A673 (cell line): Measurements from ENCODE around the gene ATRNL1.

Experiments used
- EZH2 ChIP-seq: fragments of 200-600 bp; sonication (generic); IDR thresholded peaks from 2 replicates; pipeline ENCODE4 v1.6.1; 2017; ENCODE audit warnings: borderline replicate concordance, low read depth, mild to moderate bottlenecking, mixed read lengths, antibody characterized with exemption, low read length; ENCODE audit not compliant: poor library complexity, severe bottlenecking
- TF ChIP-seq, protein P1 (sequence below): fragments of 300-800, 200-600 bp; sonication (generic); conservative IDR thresholded peaks from 2 replicates; pipeline ENCODE4 v1.5.1; 2017; ENCODE audit warnings: low read depth, mild to moderate bottlenecking, antibody characterized with exemption, low read length, moderate library complexity, mixed read lengths

DNA sequence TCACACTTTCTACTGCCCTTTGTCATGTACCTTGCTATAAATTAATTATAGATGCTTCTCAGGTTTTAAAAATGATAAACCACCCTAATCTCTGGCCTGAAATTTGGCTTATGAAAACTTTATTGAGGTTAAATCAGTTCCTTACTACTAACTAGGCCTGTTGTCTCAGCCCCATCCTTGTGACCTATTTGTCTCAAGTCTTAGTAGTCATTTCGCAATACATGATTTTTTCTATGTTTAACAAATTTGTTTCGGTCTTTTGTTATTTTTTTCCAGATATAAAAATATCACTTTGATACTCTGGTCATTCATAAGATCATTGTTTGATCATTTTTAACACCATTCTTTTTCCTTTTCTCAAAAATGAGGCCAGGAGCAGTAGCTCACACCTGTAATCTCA is 768.3 kb downstream of the ATRNL1 start:
- TF ChIP-seq, protein P1, sequence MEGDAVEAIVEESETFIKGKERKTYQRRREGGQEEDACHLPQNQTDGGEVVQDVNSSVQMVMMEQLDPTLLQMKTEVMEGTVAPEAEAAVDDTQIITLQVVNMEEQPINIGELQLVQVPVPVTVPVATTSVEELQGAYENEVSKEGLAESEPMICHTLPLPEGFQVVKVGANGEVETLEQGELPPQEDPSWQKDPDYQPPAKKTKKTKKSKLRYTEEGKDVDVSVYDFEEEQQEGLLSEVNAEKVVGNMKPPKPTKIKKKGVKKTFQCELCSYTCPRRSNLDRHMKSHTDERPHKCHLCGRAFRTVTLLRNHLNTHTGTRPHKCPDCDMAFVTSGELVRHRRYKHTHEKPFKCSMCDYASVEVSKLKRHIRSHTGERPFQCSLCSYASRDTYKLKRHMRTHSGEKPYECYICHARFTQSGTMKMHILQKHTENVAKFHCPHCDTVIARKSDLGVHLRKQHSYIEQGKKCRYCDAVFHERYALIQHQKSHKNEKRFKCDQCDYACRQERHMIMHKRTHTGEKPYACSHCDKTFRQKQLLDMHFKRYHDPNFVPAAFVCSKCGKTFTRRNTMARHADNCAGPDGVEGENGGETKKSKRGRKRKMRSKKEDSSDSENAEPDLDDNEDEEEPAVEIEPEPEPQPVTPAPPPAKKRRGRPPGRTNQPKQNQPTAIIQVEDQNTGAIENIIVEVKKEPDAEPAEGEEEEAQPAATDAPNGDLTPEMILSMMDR = no peak
- TF ChIP-seq EZH2 = no peak
